GM12891 (cell line): ENCODE results near the gene FBXW9.

Experiments
- PAX5 ChIP-seq: IDR thresholded peaks from 2 replicates; pipeline ENCODE4 v1.6.1; 2011; ENCODE audit warnings: low read length, moderate library complexity, mild to moderate bottlenecking; ENCODE audit not compliant: insufficient read depth, severe bottlenecking
- POLR2A ChIP-seq: IDR thresholded peaks from 2 replicates; pipeline ENCODE4 v1.6.1; 2011; ENCODE audit warnings: low read depth, low read length, control low read depth
- POLR2AphosphoS5 ChIP-seq: IDR thresholded peaks from 2 replicates; pipeline ENCODE4 v1.6.1; 2011; ENCODE audit warnings: low read depth, low read length, control low read depth
- SPI1 ChIP-seq: IDR thresholded peaks from 2 replicates; pipeline ENCODE4 v1.6.1; 2011; ENCODE audit warnings: low read depth, low read length, control low read depth
- TAF1 ChIP-seq: IDR thresholded peaks from 2 replicates; pipeline ENCODE4 v1.6.1; 2011; ENCODE audit warnings: low read depth, low read length, control low read depth

GRCh38 chr19:12648088-12648487, 48.3 kb downstream of the FBXW9 start:
- no peak for TF ChIP-seq POLR2A
- no peak for TF ChIP-seq TAF1
- no peak for TF ChIP-seq POLR2AphosphoS5
- no peak for TF ChIP-seq SPI1
- no peak for TF ChIP-seq PAX5
